Left ventricle myocardium inferior (tissue), 1 donor: ENCODE results near the gene ARRDC1. TPM values are rescaled to one million over a fixed set of nuclear protein-coding genes. Genes with fewer than 3 reads are reported as not detected.
"Not testable (repeated sequence)": the region's sequence is repeated elsewhere in the genome, so short reads cannot be mapped to it uniquely, and the experiment has no call there.

ENCODE experiments used
- DNase-seq: peaks from one replicate; pipeline ENCODE4 v3.0.0-alpha.2; 2020
- H3K27ac ChIP-seq: fragments of 200-600 bp; replicated peaks from 2 replicates; pipeline ENCODE4 v1.8.0; 2021
- H3K27me3 ChIP-seq: fragments of 200-600 bp; 2 replicates; pipeline ENCODE4 v1.8.0; 2021; ENCODE audit warnings: low read depth
- H3K36me3 ChIP-seq: fragments of 200-600 bp; 2 replicates; pipeline ENCODE4 v1.8.0; 2021
- H3K4me1 ChIP-seq: fragments of 200-600 bp; 2 replicates; pipeline ENCODE4 v1.8.0; 2021
- H3K4me3 ChIP-seq: fragments of 200-600 bp; 2 replicates; pipeline ENCODE4 v1.8.0; 2021; ENCODE audit warnings: mild to moderate bottlenecking, moderate library complexity
- H3K9me3 ChIP-seq: fragments of 200-600 bp; replicated peaks from 2 replicates; pipeline ENCODE4 v1.8.0; 2021
- intact Hi-C: fragments of 100-400 bp; cut with micrococcal nuclease; formaldehyde crosslinking; loops from one replicate; pipeline ENCODE4 v1.11.0; 2022
- total RNA-seq: library from RNA; stranded (reverse); fragmentation: NEBNext Ultra II Directional; extraction: Animal tissue kit (Norgen Biotek cat#: 25700); gene quantifications from one replicate; pipeline ENCODE4 v1.2.1, GENCODE V29; 2021
- TF ChIP-seq, protein P1 (sequence below): fragments of 200-600 bp; IDR thresholded peaks from 2 replicates; pipeline ENCODE4 v1.8.0; 2021; ENCODE audit warnings: antibody characterized with exemption, mild to moderate bottlenecking, borderline replicate concordance
- donor health status: DM: no; HTN: yes; CAD: no; lungs with severe emphysema.

ARRDC1 gene
- total RNA-seq, 1 donor from 2014 or later, result 16.2 TPM

- no peak overlapping the region for H3K27ac ChIP-seq
- H3K36me3 ChIP-seq, result peaks cover 7% of the 10 kb centered on the region
- H3K27me3 ChIP-seq, result no peaks in the 10 kb centered on the region
- no peaks in the 10 kb centered on the region for H3K9me3 ChIP-seq
- intact Hi-C loops, result no loop called here
- H3K4me3 ChIP-seq, result no peak overlapping the region
- peaks cover 19% of the 10 kb centered on the region for H3K4me1 ChIP-seq
- DNase-seq, result no peak
- TF ChIP-seq, protein P1, sequence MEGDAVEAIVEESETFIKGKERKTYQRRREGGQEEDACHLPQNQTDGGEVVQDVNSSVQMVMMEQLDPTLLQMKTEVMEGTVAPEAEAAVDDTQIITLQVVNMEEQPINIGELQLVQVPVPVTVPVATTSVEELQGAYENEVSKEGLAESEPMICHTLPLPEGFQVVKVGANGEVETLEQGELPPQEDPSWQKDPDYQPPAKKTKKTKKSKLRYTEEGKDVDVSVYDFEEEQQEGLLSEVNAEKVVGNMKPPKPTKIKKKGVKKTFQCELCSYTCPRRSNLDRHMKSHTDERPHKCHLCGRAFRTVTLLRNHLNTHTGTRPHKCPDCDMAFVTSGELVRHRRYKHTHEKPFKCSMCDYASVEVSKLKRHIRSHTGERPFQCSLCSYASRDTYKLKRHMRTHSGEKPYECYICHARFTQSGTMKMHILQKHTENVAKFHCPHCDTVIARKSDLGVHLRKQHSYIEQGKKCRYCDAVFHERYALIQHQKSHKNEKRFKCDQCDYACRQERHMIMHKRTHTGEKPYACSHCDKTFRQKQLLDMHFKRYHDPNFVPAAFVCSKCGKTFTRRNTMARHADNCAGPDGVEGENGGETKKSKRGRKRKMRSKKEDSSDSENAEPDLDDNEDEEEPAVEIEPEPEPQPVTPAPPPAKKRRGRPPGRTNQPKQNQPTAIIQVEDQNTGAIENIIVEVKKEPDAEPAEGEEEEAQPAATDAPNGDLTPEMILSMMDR, result no peak
Measured at GRCh38 chr9:137592767-137593166, 12.7 kb upstream of the ARRDC1 start.

DNA sequence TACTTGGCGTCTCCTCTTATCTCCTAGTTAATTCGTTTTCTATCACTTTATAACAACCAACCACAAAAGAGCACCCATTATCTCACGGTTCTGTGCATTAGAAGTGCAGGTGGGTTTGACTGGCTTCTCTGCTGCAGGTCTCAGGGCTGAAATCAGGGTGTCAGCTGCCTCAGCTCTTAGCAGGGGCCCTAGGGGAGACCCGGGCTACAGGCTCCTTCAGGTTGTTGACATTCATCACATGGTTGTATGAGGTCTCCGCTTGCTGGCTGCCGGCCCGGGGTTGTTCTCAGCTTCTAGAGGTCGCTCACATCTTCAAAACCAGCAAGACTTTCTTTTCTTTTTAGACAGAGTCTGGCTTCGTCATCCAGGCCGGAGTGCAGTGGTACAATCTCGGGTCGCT is 12.3 kb upstream of the ARRDC1 start:
- peaks cover 19% of the 10 kb centered on the region for H3K4me1 ChIP-seq
- no peak overlapping the region for H3K4me3 ChIP-seq
- H3K9me3 ChIP-seq, result no peaks in the 10 kb centered on the region
- TF ChIP-seq, protein P1, result no peak
- H3K36me3 ChIP-seq, result peaks cover 3% of the 10 kb centered on the region
- no peaks in the 10 kb centered on the region for H3K27me3 ChIP-seq
- no peak for DNase-seq
- intact Hi-C loops, result no loop called here
- H3K27ac ChIP-seq, result no peak overlapping the region

DNA sequence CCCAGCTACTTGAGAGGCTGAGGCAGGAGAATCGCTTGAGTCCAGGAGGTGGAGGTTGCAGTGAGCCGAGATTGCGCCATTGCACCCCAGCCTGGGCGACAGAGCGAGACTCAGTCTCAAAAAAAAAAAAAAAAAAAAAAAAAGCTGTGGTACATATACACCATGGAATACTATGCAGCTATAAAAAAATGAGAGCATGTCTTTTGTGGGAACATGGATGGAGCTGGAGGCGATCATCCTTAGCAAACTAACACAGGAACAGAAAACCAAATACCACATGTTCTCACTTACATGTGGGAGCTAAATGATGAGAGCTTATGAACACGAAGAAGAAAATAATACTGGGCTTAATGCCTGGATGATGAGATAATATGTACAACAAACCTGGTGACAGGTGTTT is 8.9 kb upstream of the ARRDC1 start:
- H3K27ac ChIP-seq, H3K9me3 ChIP-seq, H3K27me3 ChIP-seq, H3K4me3 ChIP-seq, DNase-seq, H3K4me1 ChIP-seq, intact Hi-C loops, H3K36me3 ChIP-seq: not testable (repeated sequence)

GRCh38 chr9:137598943-137599342 is 6.5 kb upstream of the ARRDC1 start:
- TF ChIP-seq, protein P1, result no peak
- intact Hi-C loops, result no loop called here
- Histone ChIP-seq H3K9me3 (no peaks in the 10 kb centered on the region), H3K36me3 (no peaks in the 10 kb centered on the region), H3K4me1 (peaks cover 1% of the 10 kb centered on the region), H3K27ac (no peak overlapping the region), H3K27me3 (no peaks in the 10 kb centered on the region), H3K4me3 (no peak overlapping the region)
- no peak for DNase-seq

DNA sequence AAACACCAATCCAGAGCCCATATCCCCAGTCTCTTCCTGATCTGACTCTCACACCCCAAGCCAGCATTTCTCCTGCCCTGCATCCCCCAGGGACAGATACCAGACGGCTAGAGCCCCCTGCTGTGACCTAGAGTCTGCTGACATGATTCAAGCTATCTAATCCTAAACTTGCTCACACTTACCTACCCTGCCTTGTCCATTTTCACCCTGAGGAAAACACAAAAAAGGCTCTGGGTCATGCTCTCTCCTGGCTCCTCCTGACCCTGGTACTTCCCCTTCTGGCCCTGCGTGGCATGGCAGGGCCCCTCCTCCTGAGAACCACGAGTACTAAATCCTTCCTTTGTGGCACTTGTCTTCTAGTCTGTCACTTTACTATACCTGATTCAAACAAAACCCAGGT is 2.8 kb upstream of the ARRDC1 start:
- no peaks in the 10 kb centered on the region for H3K36me3 ChIP-seq
- intact Hi-C loops, result no loop called here
- DNase-seq, result no peak
- no peaks in the 10 kb centered on the region for H3K9me3 ChIP-seq
- H3K27ac ChIP-seq, result no peak overlapping the region
- no peaks in the 10 kb centered on the region for H3K27me3 ChIP-seq
- H3K4me3 ChIP-seq, result no peak overlapping the region
- TF ChIP-seq, protein P1, result no peak
- H3K4me1 ChIP-seq, result peaks cover 34% of the 10 kb centered on the region

- intact Hi-C loops, result no loop called here
- Histone ChIP-seq H3K4me1 (peaks cover 46% of the 10 kb centered on the region), H3K9me3 (no peaks in the 10 kb centered on the region), H3K4me3 (no peak overlapping the region), H3K27me3 (no peaks in the 10 kb centered on the region), H3K27ac (no peak overlapping the region), H3K36me3 (peaks cover 4% of the 10 kb centered on the region)
- TF ChIP-seq, protein P1, result no peak
- DNase-seq, result no peak
Measured at GRCh38 chr9:137603879-137604278, 1.6 kb upstream of the ARRDC1 start.
